HG03025 (cell line): Measurements from ENCODE around the gene HMCN2.

Experiments
- ATAC-seq: cut with Tn5 transposase; IDR thresholded peaks from one replicate; pipeline ENCODE4 v1.9.1; 2021; ENCODE audit warnings: mild to moderate bottlenecking, moderate library complexity; ENCODE audit not compliant: unreplicated experiment, low FRiP score

Gene HMCN2

GRCh38 chr9:130341839-130342713 lies 76.5 kb downstream of the HMCN2 start:
- no peak for ATAC-seq

- no peak for ATAC-seq
Measured at GRCh38 chr9:130342714-130343085, 77.1 kb downstream of the HMCN2 start.

- ATAC-seq, result no peak
Measured at GRCh38 chr9:130343445-130343918, 77.9 kb downstream of the HMCN2 start.

GRCh38 chr9:130344366-130344765 lies 78.8 kb downstream of the HMCN2 start:
- no peak for ATAC-seq

GRCh38 chr9:130345009-130345896 lies 79.7 kb downstream of the HMCN2 start:
- no peak for ATAC-seq

GRCh38 chr9:130345897-130346385 lies 80.4 kb downstream of the HMCN2 start:
- no peak for ATAC-seq

GRCh38 chr9:130346431-130346830 lies 80.9 kb downstream of the HMCN2 start:
- no peak for ATAC-seq

GRCh38 chr9:130347036-130347435 lies 81.5 kb downstream of the HMCN2 start:
- no peak for ATAC-seq

GRCh38 chr9:130347931-130348330 lies 82.4 kb downstream of the HMCN2 start:
- ATAC-seq, result no peak

- ATAC-seq, result no peak
Measured at GRCh38 chr9:130348341-130348740, 82.8 kb downstream of the HMCN2 start.

GRCh38 chr9:130348881-130349280 lies 83.3 kb downstream of the HMCN2 start:
- no peak for ATAC-seq

- ATAC-seq, result no peak
Measured at GRCh38 chr9:130349398-130349797, 83.8 kb downstream of the HMCN2 start.

- ATAC-seq, result no peak
Measured at GRCh38 chr9:130351343-130351742, 85.8 kb downstream of the HMCN2 start.

GRCh38 chr9:130352081-130352480 lies 86.5 kb downstream of the HMCN2 start:
- ATAC-seq, result no peak

- no peak for ATAC-seq
Measured at GRCh38 chr9:130352586-130353285, 87.2 kb downstream of the HMCN2 start.

GRCh38 chr9:130354378-130354777 lies 88.8 kb downstream of the HMCN2 start:
- no peak for ATAC-seq

- ATAC-seq, result no peak
Measured at GRCh38 chr9:130354806-130355205, 89.2 kb downstream of the HMCN2 start.

GRCh38 chr9:130356033-130356432 lies 90.5 kb downstream of the HMCN2 start:
- ATAC-seq, result no peak

- ATAC-seq, result no peak
Measured at GRCh38 chr9:130356877-130357584, 91.5 kb downstream of the HMCN2 start.

- no peak for ATAC-seq
Measured at GRCh38 chr9:130358928-130359327, 93.4 kb downstream of the HMCN2 start.
